HepG2 (cell line): ENCODE data around the gene LAMA5. TPM values are rescaled to one million over a fixed set of nuclear protein-coding genes. Genes with fewer than 3 reads are reported as not detected.

Source experiments
- ATAC-seq: fragments of 200-7000 bp; cut with Tn5 transposase; 3 replicates; pipeline ENCODE4 v1.9.1; 2020; ENCODE audit warnings: mild to moderate bottlenecking, moderate library complexity
- BruUV-seq: library from RNA; stranded (reverse); fragments of 400-500 nt; replicated peaks from 2 replicates; lab custom pipeline; 2021; lab: Mats Ljungman, UMichigan
- CTCF ChIA-PET: fragments of 300-600 bp; formaldehyde crosslinking; extraction: SDS; loops from one replicate; lab custom pipeline; 2021; ENCODE audit warnings: low total read pairs, inconsistent platforms, low intra/inter-chr PET ratio; lab: Yijun Ruan, JAX
- POLR2A ChIA-PET: fragments of 350-600 bp; sonication (Branson Sonifier 250); formaldehyde crosslinking; loops from one replicate; lab custom pipeline; 2020; ENCODE audit warnings: antibody characterized with exemption, inconsistent platforms; lab: Yijun Ruan, JAX
- DNase-seq: peaks from one replicate; pipeline ENCODE4 v3.0.0-alpha.2; 2015; ENCODE audit warnings: low spot score
- FAIRE-seq: peaks from 3 replicates; lab custom pipeline; 2011; peaks lifted over from hg19 to GRCh38; lab: Jason Lieb, UNC
- H2AFZ ChIP-seq: one replicate; pipeline ENCODE4 v1.6.1; 2011; ENCODE audit warnings: low read length, inconsistent platforms
- H3K27ac ChIP-seq: fragments of 300-600 bp; 3 replicates; pipeline ENCODE4 v1.8.0; 2011; ENCODE audit warnings: mixed run types, mild to moderate bottlenecking, mixed read lengths, low read length, inconsistent platforms; ENCODE audit not compliant: insufficient read depth; ENCODE audit errors: extremely low read length
- H3K27me3 ChIP-seq, 2 experiments: fragments of 200-600 bp in 1 of 2; 2 replicates in 1 of 2; 3 replicates in 1 of 2; pipeline versions ENCODE4 v1.6.0 to v1.8.0; 2011; ENCODE audit warnings: low read length in 2 of 2, mild to moderate bottlenecking in 2 of 2, moderate library complexity in 2 of 2, inconsistent platforms in 1 of 2; ENCODE audit not compliant: insufficient read depth in 2 of 2, control insufficient read depth in 1 of 2
- H3K36me3 ChIP-seq, 2 experiments: fragments of 200-600 bp in 1 of 2; replicated peaks in 1 of 2; 2 replicates in 1 of 2; 3 replicates in 1 of 2; pipeline versions ENCODE4 v1.5.1 to v1.8.0; 2011; ENCODE audit warnings: low read length in 2 of 2, inconsistent platforms in 1 of 2; ENCODE audit not compliant: insufficient read depth in 2 of 2, control insufficient read depth in 1 of 2
- H3K4me1 ChIP-seq: 2 replicates; pipeline ENCODE4 v1.5.1; 2012; ENCODE audit warnings: low read length, inconsistent platforms; ENCODE audit not compliant: insufficient read depth
- H3K4me2 ChIP-seq: 2 replicates; pipeline ENCODE4 v1.6.0; 2011; ENCODE audit warnings: low read depth, low read length, inconsistent platforms
- H3K4me3 ChIP-seq, 3 experiments: fragments of 200-600 bp in 1 of 3; sonication (generic), shearing (Covaris generic) in 1 of 3; replicated peaks in 1 of 3; 2 replicates each; pipeline ENCODE4 v1.5.1; 2011 to 2016; ENCODE audit warnings: low read length in 3 of 3, inconsistent platforms in 2 of 3, low read depth in 2 of 3, mild to moderate bottlenecking in 2 of 3, control low read depth in 1 of 3, mixed read lengths in 1 of 3; ENCODE audit not compliant: insufficient read depth in 1 of 3
- H3K79me2 ChIP-seq: one replicate; pipeline ENCODE4 v1.6.1; 2011; ENCODE audit warnings: low read length, inconsistent platforms; ENCODE audit not compliant: insufficient read depth
- H3K9ac ChIP-seq: 2 replicates; pipeline ENCODE4 v1.6.0; 2011; ENCODE audit warnings: mild to moderate bottlenecking, low read depth, low read length, inconsistent platforms; ENCODE audit not compliant: insufficient read depth
- H3K9me3 ChIP-seq: 2 replicates; pipeline ENCODE4 v1.5.1; 2012; ENCODE audit warnings: mild to moderate bottlenecking, low read length
- H4K20me1 ChIP-seq: 2 replicates; pipeline ENCODE4 v1.6.0; 2011; ENCODE audit warnings: inconsistent platforms, mild to moderate bottlenecking, low read length, moderate library complexity; ENCODE audit not compliant: insufficient read depth
- JUN ChIP-seq: sonication (generic); formaldehyde crosslinking; IDR thresholded peaks from 2 replicates; pipeline ENCODE4 v1.4.0; 2020; ENCODE audit warnings: mild to moderate bottlenecking, missing genetic modification reagents
- MLX ChIP-seq: IDR thresholded peaks from 2 replicates; pipeline ENCODE4 v1.6.1; 2016
- PHF20 ChIP-seq: sonication (generic); formaldehyde crosslinking; IDR thresholded peaks from 2 replicates; pipeline ENCODE4 v1.5.0; 2020; ENCODE audit warnings: mild to moderate bottlenecking, missing genetic modification reagents
- REL ChIP-seq: sonication (generic); formaldehyde crosslinking; conservative IDR thresholded peaks from 2 replicates; pipeline ENCODE4 v1.8.0; 2022; ENCODE audit warnings: mild to moderate bottlenecking, missing genetic modification reagents, moderate library complexity
- ZNF674 ChIP-seq: sonication (generic); formaldehyde crosslinking; IDR thresholded peaks from 2 replicates; pipeline ENCODE4 v1.5.0; 2020; ENCODE audit warnings: low read depth, mild to moderate bottlenecking, missing genetic modification reagents
- WGBS: methylation state at CpG from one replicate; pipeline ENCODE4 v1.1.6; 2017; ENCODE audit warnings: low lambda C conversion rate; 5-methylcytosine and 5-hydroxymethylcytosine counted together
- in situ Hi-C: cut with HindIII; loops from 2 replicates; pipeline ENCODE4 v1.10.0; 2017; ENCODE audit warnings: low pct_unique_long_range_greater_than_20kb; ENCODE audit not compliant: extremely low pct_ligation_motif_present
- intact Hi-C: fragments of 100-400 bp; cut with micrococcal nuclease; formaldehyde crosslinking; loops from one replicate; pipeline ENCODE4 v1.10.0; 2022; ENCODE audit not compliant: unreplicated experiment
- polyA plus RNA-seq, 8 experiments: library from polyadenylated mRNA; depleted of rRNA in 3 of 8; stranded (reverse) in 7 of 8; unstranded in 1 of 8; fragments of >200 nt; fragmentation: Illumina TruSeq in 4 of 8; extraction: Trizol in 4 of 8; gene quantifications; 2 replicates each; pipeline versions ENCODE4 v1.2.1 to v1.2.3, GENCODE V29; 2011 to 2016; ENCODE audit warnings: low read depth in 4 of 8, missing spikeins in 1 of 8, mixed read lengths in 1 of 8; ENCODE audit not compliant: insufficient read depth in 1 of 8
- total RNA-seq, 5 experiments: library from RNA; depleted of rRNA; stranded (reverse); fragments of >200 nt; fragmentation: Illumina TruSeq; extraction: Trizol; gene quantifications; 2 replicates each; pipeline ENCODE4 v1.2.3, GENCODE V29; 2016; ENCODE audit warnings: low read depth in 1 of 5
- TF ChIP-seq, protein P1 (sequence below): sonication (generic); formaldehyde crosslinking; IDR thresholded peaks from 2 replicates; pipeline ENCODE4 v1.5.1; 2020; ENCODE audit warnings: mild to moderate bottlenecking, missing genetic modification reagents, borderline replicate concordance

LAMA5 gene
- total and polyA plus RNA-seq, 2 of the 13 experiments (the other 11 are each of a cell fraction or from before 2014, with no cell fraction given), result 21.0 to 44.7 TPM

DNA sequence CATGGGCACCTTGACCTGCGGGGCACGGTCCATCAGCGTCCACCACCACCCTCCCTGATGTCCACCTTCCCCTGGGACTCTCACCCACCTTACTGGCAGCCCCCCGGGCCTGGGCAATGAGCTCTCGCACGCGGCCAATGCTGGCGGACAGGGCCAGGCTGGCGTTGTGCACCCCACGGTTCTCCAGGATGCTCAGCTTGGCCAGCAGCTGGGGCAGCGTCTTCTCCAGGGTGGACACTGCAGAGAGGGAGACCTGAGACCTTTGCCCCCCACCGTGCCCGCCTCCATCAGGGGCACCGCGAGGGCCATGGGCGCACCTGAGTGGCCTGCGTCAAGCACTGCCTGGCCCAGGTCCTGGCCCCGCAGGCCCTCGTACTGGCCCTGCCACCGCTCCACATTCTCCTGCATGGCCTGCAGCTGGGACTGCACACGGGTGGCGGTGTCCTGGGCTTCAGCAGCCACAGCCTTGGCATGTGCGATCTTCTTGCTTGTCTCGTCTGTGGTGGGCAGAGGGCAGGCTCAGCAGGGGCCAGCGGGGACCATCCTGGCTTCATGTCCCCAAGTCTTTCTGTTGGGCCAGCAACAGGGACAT, 52.3 kb downstream of the LAMA5 start (continued):
- no peak for TF ChIP-seq PHF20 (CRISPR knock-in tag)

DNA sequence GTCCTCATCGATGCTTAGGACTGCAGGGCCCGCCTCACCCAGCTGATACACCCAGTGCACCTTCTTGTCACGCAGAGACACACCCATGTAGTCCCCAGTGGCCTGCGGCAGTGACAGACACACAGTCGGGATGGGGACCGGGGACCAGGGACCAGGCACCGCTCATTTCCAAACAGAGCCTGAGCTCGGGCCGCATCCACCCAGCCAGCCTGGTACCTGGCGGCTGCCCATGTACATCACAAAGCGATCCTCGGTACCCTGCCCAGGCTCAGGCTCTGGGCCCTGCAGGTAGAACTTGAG, 52.8 kb downstream of the LAMA5 start:
- in situ Hi-C loops, result no loop called here
- Histone ChIP-seq H4K20me1 (no peaks in the 10 kb centered on the region; the same call in 1 of the 2 replicates), H3K4me1 (no peaks in the 10 kb centered on the region), H3K9me3 (no peaks in the 10 kb centered on the region), H3K9ac (no peak overlapping the region), H3K4me3 (no peak overlapping the region), H3K36me3 (peaks cover 58 to 81% of the 10 kb centered on the region in 2 experiments), H3K27me3 (no peaks in the 10 kb centered on the region), H3K79me2 (no peaks in the 10 kb centered on the region), H3K4me2 (no peak overlapping the region), H3K27ac (no peak overlapping the region), H2AFZ (no peak overlapping the region)
- 99% methylated on average over 10 of the region's 12 CpGs for WGBS
- ChIA-PET CTCF (no interaction called here), POLR2A (interaction anchor here (1.3 kb wide), 1 partner anchor 10 kb away, joined by 6 read pairs; no protein-coding TSS in a partner anchor)
- FAIRE-seq, result no peak
- TF ChIP-seq MLX, result no peak
- TF ChIP-seq JUN (CRISPR knock-in tag), result no peak
- TF ChIP-seq ZNF674 (CRISPR knock-in tag), result no peak
- TF ChIP-seq, protein P1, sequence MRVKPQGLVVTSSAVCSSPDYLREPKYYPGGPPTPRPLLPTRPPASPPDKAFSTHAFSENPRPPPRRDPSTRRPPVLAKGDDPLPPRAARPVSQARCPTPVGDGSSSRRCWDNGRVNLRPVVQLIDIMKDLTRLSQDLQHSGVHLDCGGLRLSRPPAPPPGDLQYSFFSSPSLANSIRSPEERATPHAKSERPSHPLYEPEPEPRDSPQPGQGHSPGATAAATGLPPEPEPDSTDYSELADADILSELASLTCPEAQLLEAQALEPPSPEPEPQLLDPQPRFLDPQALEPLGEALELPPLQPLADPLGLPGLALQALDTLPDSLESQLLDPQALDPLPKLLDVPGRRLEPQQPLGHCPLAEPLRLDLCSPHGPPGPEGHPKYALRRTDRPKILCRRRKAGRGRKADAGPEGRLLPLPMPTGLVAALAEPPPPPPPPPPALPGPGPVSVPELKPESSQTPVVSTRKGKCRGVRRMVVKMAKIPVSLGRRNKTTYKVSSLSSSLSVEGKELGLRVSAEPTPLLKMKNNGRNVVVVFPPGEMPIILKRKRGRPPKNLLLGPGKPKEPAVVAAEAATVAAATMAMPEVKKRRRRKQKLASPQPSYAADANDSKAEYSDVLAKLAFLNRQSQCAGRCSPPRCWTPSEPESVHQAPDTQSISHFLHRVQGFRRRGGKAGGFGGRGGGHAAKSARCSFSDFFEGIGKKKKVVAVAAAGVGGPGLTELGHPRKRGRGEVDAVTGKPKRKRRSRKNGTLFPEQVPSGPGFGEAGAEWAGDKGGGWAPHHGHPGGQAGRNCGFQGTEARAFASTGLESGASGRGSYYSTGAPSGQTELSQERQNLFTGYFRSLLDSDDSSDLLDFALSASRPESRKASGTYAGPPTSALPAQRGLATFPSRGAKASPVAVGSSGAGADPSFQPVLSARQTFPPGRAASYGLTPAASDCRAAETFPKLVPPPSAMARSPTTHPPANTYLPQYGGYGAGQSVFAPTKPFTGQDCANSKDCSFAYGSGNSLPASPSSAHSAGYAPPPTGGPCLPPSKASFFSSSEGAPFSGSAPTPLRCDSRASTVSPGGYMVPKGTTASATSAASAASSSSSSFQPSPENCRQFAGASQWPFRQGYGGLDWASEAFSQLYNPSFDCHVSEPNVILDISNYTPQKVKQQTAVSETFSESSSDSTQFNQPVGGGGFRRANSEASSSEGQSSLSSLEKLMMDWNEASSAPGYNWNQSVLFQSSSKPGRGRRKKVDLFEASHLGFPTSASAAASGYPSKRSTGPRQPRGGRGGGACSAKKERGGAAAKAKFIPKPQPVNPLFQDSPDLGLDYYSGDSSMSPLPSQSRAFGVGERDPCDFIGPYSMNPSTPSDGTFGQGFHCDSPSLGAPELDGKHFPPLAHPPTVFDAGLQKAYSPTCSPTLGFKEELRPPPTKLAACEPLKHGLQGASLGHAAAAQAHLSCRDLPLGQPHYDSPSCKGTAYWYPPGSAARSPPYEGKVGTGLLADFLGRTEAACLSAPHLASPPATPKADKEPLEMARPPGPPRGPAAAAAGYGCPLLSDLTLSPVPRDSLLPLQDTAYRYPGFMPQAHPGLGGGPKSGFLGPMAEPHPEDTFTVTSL (CRISPR knock-in tag), result no peak
- no peak for TF ChIP-seq REL (CRISPR knock-in tag)
- no peak for DNase-seq
- BruUV-seq, result no TSS peak
- intact Hi-C loops, result no loop called here
- ATAC-seq, result no peak
